Chondrocyte (in vitro differentiated cells): Measurements from ENCODE around the gene ACAP2. TPM values are rescaled to one million over a fixed set of nuclear protein-coding genes. Genes with fewer than 3 reads are reported as not detected.
A peak's percentile ranks its signal among the peaks of the same experiment; 100 is the strongest.

Experiments used
- DNase-seq: peaks from one replicate; pipeline ENCODE4 v3.0.0; 2021; ENCODE audit warnings: mixed read lengths, low spot score
- H3K27ac Mint-ChIP-seq: one replicate; pipeline ENCODE4 v1.8.0; 2021; ENCODE audit warnings: mild to moderate bottlenecking, moderate library complexity, mixed read lengths; ENCODE audit not compliant: unreplicated experiment
- H3K27me3 Mint-ChIP-seq: 2 replicates; pipeline ENCODE4 v1.8.0; 2021; ENCODE audit warnings: low read depth, mixed read lengths
- H3K36me3 Mint-ChIP-seq: 2 replicates; pipeline ENCODE4 v1.8.0; 2021; ENCODE audit warnings: low read depth, mixed read lengths
- H3K4me1 Mint-ChIP-seq: 2 replicates; pipeline ENCODE4 v1.8.0; 2021; ENCODE audit warnings: low read depth, mild to moderate bottlenecking, mixed read lengths
- H3K4me3 Mint-ChIP-seq: one replicate; pipeline ENCODE4 v1.8.0; 2021; ENCODE audit warnings: mild to moderate bottlenecking, moderate library complexity, mixed read lengths; ENCODE audit not compliant: unreplicated experiment
- H3K9me3 Mint-ChIP-seq: 2 replicates; pipeline ENCODE4 v1.8.0; 2021; ENCODE audit warnings: low read depth, mixed read lengths
- CTCF ChIP-seq: fragments of 200-600 bp; sonication (generic); IDR thresholded peaks from 2 replicates; pipeline ENCODE4 v1.5.0; 2021; ENCODE audit warnings: antibody characterized with exemption, mild to moderate bottlenecking, moderate library complexity
- total RNA-seq: library from RNA; stranded (reverse); gene quantifications from 3 replicates; pipeline ENCODE4 v1.2.1, GENCODE V29; 2021

The ACAP2 gene
- total RNA-seq, 1 donor from 2014 or later = 43.3 TPM

GRCh38 chr3:195270079-195270816 lies 172.6 kb downstream of the ACAP2 start:
- no peak for TF ChIP-seq CTCF
- no peaks in the 10 kb centered on the region for H3K36me3 Mint-ChIP-seq
- H3K27ac Mint-ChIP-seq = peak overlapping the region; percentile 74
- peaks cover 18% of the 10 kb centered on the region for H3K4me1 Mint-ChIP-seq
- no peaks in the 10 kb centered on the region for H3K9me3 Mint-ChIP-seq
- no peaks in the 10 kb centered on the region for H3K27me3 Mint-ChIP-seq
- peak overlapping the region; percentile 84 for H3K4me3 Mint-ChIP-seq
- DNase-seq = no peak

- H3K27ac Mint-ChIP-seq = peak overlapping the region; percentile 74
- TF ChIP-seq CTCF = no peak
- no peaks in the 10 kb centered on the region for H3K36me3 Mint-ChIP-seq
- peaks cover 18% of the 10 kb centered on the region for H3K4me1 Mint-ChIP-seq
- H3K4me3 Mint-ChIP-seq = peak overlapping the region; percentile 84
- H3K27me3 Mint-ChIP-seq = no peaks in the 10 kb centered on the region
- DNase-seq = no peak
- H3K9me3 Mint-ChIP-seq = no peaks in the 10 kb centered on the region
These were observed 173.3 kb downstream of the ACAP2 start for GRCh38 chr3:195269375-195270078.

GRCh38 chr3:195268576-195269309 lies 174.1 kb downstream of the ACAP2 start:
- no peaks in the 10 kb centered on the region for H3K9me3 Mint-ChIP-seq
- DNase-seq = no peak
- peaks cover 18% of the 10 kb centered on the region for H3K4me1 Mint-ChIP-seq
- H3K27ac Mint-ChIP-seq = no peak overlapping the region
- no peaks in the 10 kb centered on the region for H3K27me3 Mint-ChIP-seq
- TF ChIP-seq CTCF = no peak
- H3K36me3 Mint-ChIP-seq = no peaks in the 10 kb centered on the region
- peak overlapping the region; percentile 10 for H3K4me3 Mint-ChIP-seq

GRCh38 chr3:195267096-195267495 lies 175.7 kb downstream of the ACAP2 start:
- H3K36me3 Mint-ChIP-seq = no peaks in the 10 kb centered on the region
- H3K27me3 Mint-ChIP-seq = no peaks in the 10 kb centered on the region
- no peak for DNase-seq
- H3K4me3 Mint-ChIP-seq = no peak overlapping the region
- H3K4me1 Mint-ChIP-seq = peaks cover 17% of the 10 kb centered on the region
- TF ChIP-seq CTCF = no peak
- no peaks in the 10 kb centered on the region for H3K9me3 Mint-ChIP-seq
- no peak overlapping the region for H3K27ac Mint-ChIP-seq

GRCh38 chr3:195266428-195266827 lies 176.4 kb downstream of the ACAP2 start:
- Mint-ChIP-seq H3K27me3 (no peaks in the 10 kb centered on the region), H3K27ac (no peak overlapping the region), H3K4me1 (peaks cover 14% of the 10 kb centered on the region), H3K9me3 (no peaks in the 10 kb centered on the region), H3K36me3 (no peaks in the 10 kb centered on the region), H3K4me3 (no peak overlapping the region)
- no peak for DNase-seq
- TF ChIP-seq CTCF = no peak
